CD4-positive, CD25-positive, alpha-beta regulatory T cell (primary cell): ENCODE results near the gene CHST15. TPM values are rescaled to one million over a fixed set of nuclear protein-coding genes. Genes with fewer than 3 reads are reported as not detected.
"Not testable (repeated sequence)": the region's sequence is repeated elsewhere in the genome, so short reads cannot be mapped to it uniquely, and the experiment has no call there.

ENCODE experiments used
- ATAC-seq, 2 donors: fragments of 150-1000 bp; cut with Tn5 transposase; one replicate each; pipeline ENCODE4 v1.10.0; 2021; ENCODE audit warnings: low read depth in 2 of 2, moderate number of reproducible peaks in 2 of 2, moderate library complexity in 1 of 2
- DNase-seq, 3 donors: peaks; one replicate each; pipeline versions ENCODE4 v3.0.0 to v3.0.0-alpha.2; 2012 to 2022; ENCODE audit warnings: mixed read lengths in 1 of 3
- H3K27ac ChIP-seq: one replicate; pipeline ENCODE4 v1.7.0; 2013; ENCODE audit warnings: mild to moderate bottlenecking, low read length; ENCODE audit not compliant: insufficient read depth, poor library complexity, severe bottlenecking
- H3K27me3 ChIP-seq: one replicate; pipeline ENCODE4 v1.7.0; 2013; ENCODE audit warnings: low read length; ENCODE audit not compliant: control insufficient read depth, insufficient read depth
- H3K36me3 ChIP-seq: one replicate; pipeline ENCODE4 v1.7.0; 2013; ENCODE audit warnings: mild to moderate bottlenecking, low read length, moderate library complexity; ENCODE audit not compliant: control insufficient read depth, insufficient read depth
- H3K4me1 ChIP-seq: 2 replicates; pipeline ENCODE4 v1.7.0; 2013; ENCODE audit warnings: mild to moderate bottlenecking, low read length; ENCODE audit not compliant: insufficient read depth, control insufficient read depth, poor library complexity, severe bottlenecking
- H3K4me3 ChIP-seq: one replicate; pipeline ENCODE4 v1.7.0; 2013; ENCODE audit warnings: low read depth, mild to moderate bottlenecking, low read length, moderate library complexity
- H3K9me3 ChIP-seq, 2 experiments: 1 replicate in 1 of 2; 2 replicates in 1 of 2; pipeline ENCODE4 v1.7.0; 2013; ENCODE audit warnings: low read length in 2 of 2, mild to moderate bottlenecking in 1 of 2, moderate library complexity in 1 of 2; ENCODE audit not compliant: control insufficient read depth in 2 of 2
- H3K27ac Mint-ChIP-seq, 3 donors: one replicate each; pipeline ENCODE4 v1.8.0; 2020 to 2022; ENCODE audit warnings: mild to moderate bottlenecking in 3 of 3, mixed read lengths in 3 of 3, moderate library complexity in 2 of 3
- H3K27me3 Mint-ChIP-seq: one replicate; pipeline ENCODE4 v1.8.0; 2022; ENCODE audit warnings: mild to moderate bottlenecking, mixed read lengths
- H3K36me3 Mint-ChIP-seq: one replicate; pipeline ENCODE4 v1.8.0; 2020; ENCODE audit warnings: mixed read lengths
- H3K4me1 Mint-ChIP-seq, 4 donors: one replicate each; pipeline ENCODE4 v1.8.0; 2020 to 2022; ENCODE audit warnings: mixed read lengths in 4 of 4, mild to moderate bottlenecking in 1 of 4
- H3K4me3 Mint-ChIP-seq, 4 donors: one replicate each; pipeline ENCODE4 v1.8.0; 2020 to 2022; ENCODE audit warnings: mild to moderate bottlenecking in 4 of 4, mixed read lengths in 4 of 4, moderate library complexity in 3 of 4
- H3K9me3 Mint-ChIP-seq, 7 donors: one replicate each; pipeline ENCODE4 v1.8.0; 2020 to 2022; ENCODE audit warnings: mixed read lengths in 7 of 7, mild to moderate bottlenecking in 3 of 7, moderate library complexity in 2 of 7
- polyA plus RNA-seq, 4 donors: library from polyadenylated mRNA; unstranded; fragments of 300-500 nt; fragmentation: Illumina TruSeq; gene quantifications; one replicate each; pipeline ENCODE4 v1.2.3, GENCODE V29; 2021
- total RNA-seq: library from RNA; stranded (reverse); gene quantifications from one replicate; pipeline ENCODE4 v1.2.3, GENCODE V29; 2022

CHST15 gene
- total and polyA plus RNA-seq, 5 donors from 2014 or later, result 0.13 to 0.47 (median 0.27) TPM; not detected in 1

DNA sequence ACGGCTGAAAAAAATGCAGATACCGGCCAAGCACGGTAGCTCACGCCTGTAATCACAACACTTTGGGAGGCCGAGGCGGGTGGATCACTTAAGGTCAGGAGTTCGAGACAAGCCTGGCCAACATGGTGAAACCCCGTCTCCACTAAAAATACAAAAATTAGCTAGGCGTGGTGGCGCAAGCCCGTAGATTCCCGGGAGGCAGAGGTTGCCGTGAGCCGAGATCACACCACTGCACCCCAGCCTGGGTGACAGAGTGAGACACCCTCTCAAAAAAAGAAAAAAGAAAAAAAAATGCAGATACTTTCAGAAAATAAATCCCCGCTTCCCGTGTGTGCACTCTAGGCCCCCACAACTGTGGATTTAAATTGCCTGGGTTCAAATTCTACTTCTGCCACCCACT, 2.4 kb upstream of the CHST15 start:
- H3K9me3 Mint-ChIP-seq, DNase-seq, H3K36me3 Mint-ChIP-seq: not testable (repeated sequence)

DNA sequence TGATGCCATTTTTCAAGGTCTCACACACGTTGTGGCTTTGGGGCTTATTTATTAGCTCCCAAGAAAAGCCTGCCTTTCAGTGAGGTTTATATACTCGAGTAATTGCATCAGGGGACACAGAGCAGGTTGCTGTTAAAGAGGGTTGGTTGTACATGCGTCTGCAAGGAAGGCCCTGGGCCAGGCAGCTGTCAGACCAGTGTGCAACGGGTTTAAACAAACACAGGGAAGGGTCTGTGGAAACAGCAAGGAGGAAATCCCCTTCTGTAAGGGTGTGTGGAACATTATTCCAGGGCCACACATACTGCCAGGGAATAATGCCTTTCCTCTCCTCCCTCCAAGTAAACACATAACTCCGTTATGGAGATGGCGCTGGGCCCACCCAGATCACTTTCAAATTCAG, 1.7 kb upstream of the CHST15 start:
- Mint-ChIP-seq H3K27ac (no peak overlapping the region), H3K4me3 (no peak overlapping the region), H3K27me3 (peaks cover 51% of the 10 kb centered on the region), H3K9me3 (peaks cover 0 to 4% (median 0%) of the 10 kb centered on the region in 7 donors), H3K4me1 (peaks cover 0 to 8% (median 2%) of the 10 kb centered on the region in 4 donors), H3K36me3 (no peaks in the 10 kb centered on the region)
- H3K27ac ChIP-seq, result no peak overlapping the region
- ATAC-seq, result no peak
- H3K27me3 ChIP-seq, result peaks cover 10% of the 10 kb centered on the region
- H3K9me3 ChIP-seq, result peaks cover 0 to 3% of the 10 kb centered on the region in 2 experiments
- no peak for DNase-seq
- H3K4me1 ChIP-seq, result peaks cover 3% of the 10 kb centered on the region
- H3K4me3 ChIP-seq, result no peak overlapping the region
- H3K36me3 ChIP-seq, result no peaks in the 10 kb centered on the region

More for the DNA sequence above, 2.4 kb upstream of the CHST15 start:
- not testable (repeated sequence) for H3K27ac ChIP-seq, H3K4me1 ChIP-seq, H3K27ac Mint-ChIP-seq, H3K4me3 ChIP-seq, H3K4me3 Mint-ChIP-seq, H3K4me1 Mint-ChIP-seq, ATAC-seq, H3K27me3 ChIP-seq, H3K36me3 ChIP-seq, H3K9me3 ChIP-seq
- peaks cover 47% of the 10 kb centered on the region for H3K27me3 Mint-ChIP-seq

DNA sequence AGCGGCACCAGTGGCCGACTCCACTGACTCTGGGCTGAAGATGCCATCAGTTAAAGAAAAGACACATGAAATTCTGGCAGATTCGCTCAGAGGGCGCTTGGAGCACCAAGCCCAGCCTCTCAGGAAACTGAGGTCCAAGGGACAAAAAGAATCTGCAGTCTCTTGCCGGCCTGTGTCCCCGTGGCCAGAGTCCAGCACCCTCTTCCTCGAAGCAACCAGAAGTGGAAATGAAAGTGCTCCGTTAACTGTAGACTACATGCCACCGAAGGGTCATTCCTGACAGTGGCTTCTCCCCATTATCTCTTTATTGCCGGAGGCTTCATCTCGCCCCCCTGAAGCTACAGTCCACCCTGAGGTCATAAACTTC, 1.0 kb upstream of the CHST15 start:
- Histone ChIP-seq H3K27ac (no peak overlapping the region), H3K4me3 (no peak overlapping the region), H3K36me3 (no peaks in the 10 kb centered on the region), H3K4me1 (peaks cover 3% of the 10 kb centered on the region), H3K27me3 (peaks cover 10% of the 10 kb centered on the region), H3K9me3 (peaks cover 0 to 3% of the 10 kb centered on the region in 2 experiments)
- H3K9me3 Mint-ChIP-seq, result peaks cover 0 to 2% (median 0%) of the 10 kb centered on the region in 7 donors
- DNase-seq, result no peak
- H3K4me1 Mint-ChIP-seq, result peaks cover 0 to 8% (median 2%) of the 10 kb centered on the region in 4 donors
- H3K27me3 Mint-ChIP-seq, result peaks cover 55% of the 10 kb centered on the region
- no peaks in the 10 kb centered on the region for H3K36me3 Mint-ChIP-seq
- peak overlapping the region in 1 of 3 donors; percentile 14 for H3K27ac Mint-ChIP-seq
- no peak for ATAC-seq
- H3K4me3 Mint-ChIP-seq, result peak overlapping the region in 2 of 4 donors; percentile 3 to 33

DNA sequence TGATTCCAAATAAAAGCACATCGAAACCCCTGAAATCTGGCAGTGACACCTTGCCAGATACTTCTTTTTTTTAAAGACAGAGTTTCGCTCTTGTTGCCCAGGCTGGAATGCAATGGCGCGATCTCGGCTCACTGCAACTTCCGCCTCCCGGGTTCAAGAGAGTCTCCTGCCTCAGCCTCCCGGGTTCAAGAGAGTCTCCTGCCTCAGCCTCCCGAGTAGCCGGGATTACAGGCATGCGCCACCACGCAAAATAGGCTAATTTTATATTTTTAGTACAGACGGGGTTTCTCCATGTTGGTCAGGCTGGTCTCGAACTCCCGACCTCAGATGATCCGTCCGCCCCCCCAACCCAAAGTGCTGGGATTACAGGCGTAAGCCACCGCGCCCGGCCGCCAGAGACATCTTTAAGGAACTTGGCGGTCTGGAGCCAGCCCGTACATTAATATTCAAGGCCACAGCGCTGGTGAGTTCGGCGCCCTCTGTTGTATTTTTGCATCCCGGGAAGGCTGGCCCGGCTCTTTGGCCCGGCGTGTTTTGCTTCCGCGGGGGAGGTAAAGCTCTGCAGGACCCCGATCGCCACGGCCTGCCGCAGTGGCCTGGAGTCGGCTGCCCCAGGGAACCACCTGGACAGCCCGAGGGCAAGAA, 498 bp upstream of the CHST15 start:
- Mint-ChIP-seq H3K27me3 (peaks cover 51% of the 10 kb centered on the region), H3K4me3 (peak overlapping the region in 3 of 4 donors; percentile 3 to 46 (median 13)), H3K27ac (peak overlapping the region in 1 of 3 donors; percentile 14)
- not testable (repeated sequence) for H3K4me1 ChIP-seq, H3K36me3 ChIP-seq, H3K27ac ChIP-seq, H3K9me3 ChIP-seq, H3K4me3 ChIP-seq, H3K4me1 Mint-ChIP-seq, H3K36me3 Mint-ChIP-seq, DNase-seq, ATAC-seq, H3K9me3 Mint-ChIP-seq, H3K27me3 ChIP-seq

DNA sequence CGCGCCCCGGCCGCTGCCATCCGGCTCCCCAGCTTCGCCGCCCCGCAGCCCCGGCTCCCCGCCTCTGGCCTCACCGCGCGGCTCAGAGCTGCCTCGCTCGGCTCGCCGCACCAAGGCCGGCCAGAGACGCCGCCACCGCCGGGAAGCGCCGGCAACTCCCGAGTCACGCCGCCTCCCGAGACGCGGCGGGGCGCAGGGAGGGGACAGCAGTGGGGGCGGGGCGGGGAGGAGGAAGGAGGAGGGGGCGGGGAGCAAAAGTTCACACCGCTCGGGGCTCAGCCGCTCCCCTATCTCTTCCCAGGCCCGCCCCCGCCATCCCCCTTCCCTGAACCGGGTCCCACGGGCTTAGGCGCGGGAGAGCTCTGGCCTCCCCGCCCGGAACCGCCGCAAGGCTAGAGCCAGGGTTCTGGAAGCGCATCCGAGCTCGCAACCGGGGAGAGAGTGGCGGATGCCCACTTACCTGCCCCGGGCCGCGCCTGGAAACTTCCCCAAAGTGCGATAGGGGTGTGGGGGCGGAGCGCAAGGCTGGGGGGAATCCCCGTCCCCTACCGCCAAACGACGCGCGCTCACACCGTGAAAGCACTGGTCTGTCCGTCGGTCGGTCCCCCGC, 1.0 kb downstream of the CHST15 start:
- peaks cover 51% of the 10 kb centered on the region for H3K27me3 Mint-ChIP-seq
- ATAC-seq, result peak; percentile 38 to 51
- H3K27ac Mint-ChIP-seq, result no peak overlapping the region
- no peak overlapping the region for H3K27ac ChIP-seq
- no peaks in the 10 kb centered on the region for H3K36me3 Mint-ChIP-seq
- no peaks in the 10 kb centered on the region for H3K36me3 ChIP-seq
- peaks cover 0 to 8% (median 2%) of the 10 kb centered on the region in 4 donors for H3K4me1 Mint-ChIP-seq
- H3K9me3 Mint-ChIP-seq, result peaks cover 0 to 2% (median 0%) of the 10 kb centered on the region in 7 donors
- H3K27me3 ChIP-seq, result peaks cover 10% of the 10 kb centered on the region
- H3K4me1 ChIP-seq, result peaks cover 3% of the 10 kb centered on the region
- H3K4me3 Mint-ChIP-seq, result peak overlapping the region in 2 of 4 donors; percentile 28 to 87
- H3K4me3 ChIP-seq, result no peak overlapping the region
- peaks cover 0 to 3% of the 10 kb centered on the region in 2 experiments for H3K9me3 ChIP-seq
- no peak for DNase-seq

DNA sequence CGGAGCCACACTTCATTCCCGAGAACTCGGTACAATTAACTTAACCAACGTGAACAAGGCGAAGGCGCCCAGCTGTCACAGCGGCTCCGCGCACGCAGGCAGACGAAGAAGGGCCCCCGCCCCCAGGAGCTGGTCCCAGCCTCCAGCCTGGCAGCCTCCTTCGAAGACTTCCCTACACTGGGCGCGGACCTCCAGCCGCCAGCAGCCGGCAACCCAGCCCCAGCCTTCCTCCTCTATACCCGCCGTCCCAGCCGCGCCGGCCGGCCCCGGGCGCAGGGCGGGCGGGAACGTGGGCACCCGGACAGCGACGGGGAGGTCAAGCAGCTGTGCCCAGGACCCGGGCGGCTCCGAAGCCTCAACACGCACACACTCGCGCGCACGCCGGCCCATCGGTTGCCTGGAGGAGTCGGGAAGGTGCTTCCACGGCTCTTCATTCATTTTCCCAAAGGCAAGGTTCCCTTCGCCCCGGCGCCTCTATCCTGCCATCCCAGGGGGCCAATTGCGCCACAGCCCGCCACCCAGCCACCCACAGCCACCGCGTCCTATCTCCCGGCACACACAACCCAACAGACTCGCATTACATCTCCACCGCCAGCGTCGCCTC, 1.6 kb downstream of the CHST15 start:
- no peak overlapping the region for H3K27ac ChIP-seq
- H3K36me3 Mint-ChIP-seq, result no peaks in the 10 kb centered on the region
- peaks cover 3% of the 10 kb centered on the region for H3K4me1 ChIP-seq
- no peaks in the 10 kb centered on the region for H3K36me3 ChIP-seq
- peak overlapping the region in 1 of 3 donors; percentile 14 for H3K27ac Mint-ChIP-seq
- H3K9me3 Mint-ChIP-seq, result peaks cover 0 to 2% (median 0%) of the 10 kb centered on the region in 7 donors
- DNase-seq, result no peak
- H3K4me3 Mint-ChIP-seq, result peak overlapping the region in 3 of 4 donors; percentile 3 to 87 (median 68)
- no peak overlapping the region for H3K4me3 ChIP-seq
- peaks cover 49% of the 10 kb centered on the region for H3K27me3 Mint-ChIP-seq
- peaks cover 10% of the 10 kb centered on the region for H3K27me3 ChIP-seq
- H3K9me3 ChIP-seq, result peaks cover 0 to 3% of the 10 kb centered on the region in 2 experiments
- H3K4me1 Mint-ChIP-seq, result peaks cover 0 to 8% (median 2%) of the 10 kb centered on the region in 4 donors
- ATAC-seq, result no peak

DNA sequence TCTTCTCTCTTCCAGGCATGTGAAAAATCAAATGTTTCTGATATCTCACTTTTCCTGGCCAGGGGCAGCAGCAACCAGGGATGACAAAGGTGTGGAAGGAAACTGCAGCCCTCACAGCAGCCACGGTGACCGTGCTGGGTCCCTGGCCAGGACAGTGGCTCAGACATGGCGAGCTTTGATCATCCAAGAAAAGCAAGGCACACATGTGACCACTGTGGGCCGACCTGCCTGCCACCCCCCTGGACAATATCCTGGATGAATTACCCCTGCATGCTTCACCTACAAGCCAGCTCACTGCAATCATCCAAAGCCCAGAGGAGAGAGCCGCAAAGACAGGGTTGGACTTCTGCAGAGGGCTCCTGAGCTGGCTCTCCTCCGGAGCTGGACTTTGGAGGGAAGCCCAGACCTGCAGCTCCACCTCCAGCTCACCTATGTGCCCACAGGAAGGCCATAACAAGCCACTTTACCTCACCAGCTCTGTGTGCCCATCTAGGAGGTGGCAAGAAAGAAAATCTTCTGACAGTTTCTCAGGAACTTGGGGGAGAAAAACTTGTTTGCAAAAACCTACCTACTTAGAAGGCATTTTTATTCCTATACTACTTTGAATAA, 2.7 kb downstream of the CHST15 start:
- H3K4me3 ChIP-seq, result no peak overlapping the region
- H3K27me3 Mint-ChIP-seq, result peaks cover 42% of the 10 kb centered on the region
- H3K4me3 Mint-ChIP-seq, result peak overlapping the region in 3 of 4 donors; percentile 59 to 64 (median 59)
- no peaks in the 10 kb centered on the region for H3K36me3 ChIP-seq
- DNase-seq (no peak), ATAC-seq (no peak)
- H3K9me3 ChIP-seq, result no peaks in the 10 kb centered on the region
- H3K9me3 Mint-ChIP-seq, result peaks cover 0 to 2% (median 0%) of the 10 kb centered on the region in 7 donors
- H3K36me3 Mint-ChIP-seq, result no peaks in the 10 kb centered on the region
- no peak overlapping the region for H3K27ac ChIP-seq
- H3K4me1 Mint-ChIP-seq, result peaks cover 0 to 8% (median 2%) of the 10 kb centered on the region in 4 donors
- peaks cover 7% of the 10 kb centered on the region for H3K27me3 ChIP-seq
- peaks cover 3% of the 10 kb centered on the region for H3K4me1 ChIP-seq
- no peak overlapping the region for H3K27ac Mint-ChIP-seq
